Measurements from ENCODE around the gene DGKI.
"Not testable (repeated sequence)": the region's sequence is repeated elsewhere in the genome, so short reads cannot be mapped to it uniquely, and the experiment has no call there.

Gene DGKI

DNA sequence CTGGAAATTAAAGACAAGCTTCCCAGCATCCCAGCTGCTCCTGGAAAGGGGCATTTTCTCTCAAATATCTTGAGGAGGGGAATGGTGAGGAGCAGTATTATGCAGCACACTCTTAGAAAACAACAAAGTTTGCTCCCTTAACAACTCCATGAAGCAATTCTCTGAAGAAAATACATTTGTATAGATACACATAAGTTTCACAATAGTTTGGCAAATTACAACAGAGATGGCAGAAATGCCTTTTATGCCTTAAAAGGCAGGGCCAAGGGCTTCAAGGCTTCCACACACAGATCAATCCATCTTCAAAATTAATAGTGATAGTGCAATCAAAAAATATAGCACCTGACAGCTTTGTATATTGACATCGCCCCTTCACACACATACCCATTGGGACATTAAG lies 12.2 kb downstream of the DGKI start:
- Histone ChIP-seq H3K9me3 (ENCODE audit: insufficient read depth, low read length) (peaks cover 7% of the 10 kb centered on the region), H4K20me1 (ENCODE audit: low read depth, low read length) (no peaks in the 10 kb centered on the region), H3K36me3 (ENCODE audit: low read length) (no peaks in the 10 kb centered on the region), H3K4me3 (ENCODE audit: insufficient read depth, low read length, poor library complexity, severe bottlenecking) (no peak overlapping the region), H3K79me2 (ENCODE audit: insufficient read depth, low read length) (no peaks in the 10 kb centered on the region), H3K9me2 (replicated peaks; ENCODE audit: insufficient read depth, low read length) (no peaks in the 10 kb centered on the region), H2AFZ (ENCODE audit: low read depth, low read length, severe bottlenecking) (no peak overlapping the region), H3K27me3 (ENCODE audit: low read length) (no peaks in the 10 kb centered on the region), H3K27ac (ENCODE audit: low read depth, low read length) (no peak overlapping the region), H3K4me2 (ENCODE audit: low read depth, low read length, poor library complexity, severe bottlenecking) (no peak overlapping the region), H3K9ac (ENCODE audit: low read length) (no peak overlapping the region), H3F3A (ENCODE audit: insufficient read depth) (no peaks in the 10 kb centered on the region)
- TF ChIP-seq CTCF (IDR thresholded peaks at IDR 0.05; ENCODE audit: insufficient read depth, low read length, poor library complexity, severe bottlenecking) (no peak), EZH2phosphoT487 (conservative IDR thresholded peaks at IDR 0.05; ENCODE audit: low read length) (no peak)

DNA sequence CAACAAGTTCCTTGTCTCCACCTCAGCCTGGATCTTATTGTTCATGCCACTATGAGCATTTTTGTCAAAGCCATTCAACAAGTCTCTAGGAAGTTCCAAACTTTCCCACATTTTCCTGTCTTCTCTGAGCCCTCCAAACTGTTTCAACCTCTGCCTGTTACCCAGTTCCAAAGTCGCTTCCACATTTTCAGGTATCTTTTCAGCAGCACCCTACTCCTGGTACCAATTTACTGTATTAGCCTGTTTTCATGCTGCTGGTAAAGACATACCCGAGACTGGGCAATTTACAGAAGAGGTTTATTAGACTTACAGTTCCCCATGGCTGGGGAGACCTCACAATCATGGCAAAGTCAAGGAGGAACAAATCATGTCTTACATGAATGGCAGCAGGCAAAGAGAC lies 13.8 kb downstream of the DGKI start:
- H3K27ac ChIP-seq (ENCODE audit: low read depth, low read length); H3F3A ChIP-seq (ENCODE audit: insufficient read depth): not testable (repeated sequence)

GRCh38 chr7:137832382-137832781 lies 14.4 kb downstream of the DGKI start:
- no peak overlapping the region for H2AFZ ChIP-seq (ENCODE audit: low read depth, low read length, severe bottlenecking)
- no peaks in the 10 kb centered on the region for H3K9me2 ChIP-seq (replicated peaks; ENCODE audit: insufficient read depth, low read length)
- TF ChIP-seq CTCF (IDR thresholded peaks at IDR 0.05; ENCODE audit: insufficient read depth, low read length, poor library complexity, severe bottlenecking): no peak
- TF ChIP-seq EZH2phosphoT487 (conservative IDR thresholded peaks at IDR 0.05; ENCODE audit: low read length): no peak
- H3F3A ChIP-seq (ENCODE audit: insufficient read depth): no peaks in the 10 kb centered on the region
- no peaks in the 10 kb centered on the region for H4K20me1 ChIP-seq (ENCODE audit: low read depth, low read length)
- no peak overlapping the region for H3K9ac ChIP-seq (ENCODE audit: low read length)
- no peak overlapping the region for H3K4me3 ChIP-seq (ENCODE audit: insufficient read depth, low read length, poor library complexity, severe bottlenecking)
- peaks cover 7% of the 10 kb centered on the region for H3K9me3 ChIP-seq (ENCODE audit: insufficient read depth, low read length)
- no peaks in the 10 kb centered on the region for H3K36me3 ChIP-seq (ENCODE audit: low read length)
- no peak overlapping the region for H3K4me2 ChIP-seq (ENCODE audit: low read depth, low read length, poor library complexity, severe bottlenecking)
- H3K27me3 ChIP-seq (ENCODE audit: low read length): no peaks in the 10 kb centered on the region
- H3K79me2 ChIP-seq (ENCODE audit: insufficient read depth, low read length): no peaks in the 10 kb centered on the region
- no peak overlapping the region for H3K27ac ChIP-seq (ENCODE audit: low read depth, low read length)

More for the DNA sequence above, 13.8 kb downstream of the DGKI start:
- not testable (repeated sequence) for H3K36me3 ChIP-seq (ENCODE audit: low read length); H3K9ac ChIP-seq (ENCODE audit: low read length); H3K9me3 ChIP-seq (ENCODE audit: insufficient read depth, low read length); H3K4me3 ChIP-seq (ENCODE audit: insufficient read depth, low read length, poor library complexity, severe bottlenecking); H3K27me3 ChIP-seq (ENCODE audit: low read length); H3K79me2 ChIP-seq (ENCODE audit: insufficient read depth, low read length); H3K9me2 ChIP-seq (replicated peaks; ENCODE audit: insufficient read depth, low read length); H4K20me1 ChIP-seq (ENCODE audit: low read depth, low read length); H3K4me2 ChIP-seq (ENCODE audit: low read depth, low read length, poor library complexity, severe bottlenecking); H2AFZ ChIP-seq (ENCODE audit: low read depth, low read length, severe bottlenecking)

DNA sequence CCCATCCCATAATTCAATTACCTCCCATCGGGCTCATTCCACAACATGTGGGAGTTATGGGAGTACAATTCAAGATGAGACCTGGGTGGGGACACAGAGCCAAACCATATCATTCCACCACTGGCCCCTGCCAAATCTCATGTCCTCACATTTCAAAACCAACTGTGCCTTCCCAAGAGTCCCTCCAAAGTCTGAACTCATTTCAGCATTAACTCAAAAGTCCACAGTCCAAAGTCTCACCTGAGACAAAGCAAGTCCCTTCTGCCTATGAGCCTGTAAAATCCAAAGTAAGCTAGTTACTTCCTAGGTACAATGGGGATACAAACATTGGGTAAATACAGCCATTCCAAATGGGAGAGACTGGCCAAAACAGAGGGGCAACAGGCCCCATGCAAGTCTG lies 15.2 kb downstream of the DGKI start:
- not testable (repeated sequence) for H3K9me2 ChIP-seq (replicated peaks; ENCODE audit: insufficient read depth, low read length); H2AFZ ChIP-seq (ENCODE audit: low read depth, low read length, severe bottlenecking); H3F3A ChIP-seq (ENCODE audit: insufficient read depth); H3K79me2 ChIP-seq (ENCODE audit: insufficient read depth, low read length); H3K9ac ChIP-seq (ENCODE audit: low read length); H3K27ac ChIP-seq (ENCODE audit: low read depth, low read length); H3K27me3 ChIP-seq (ENCODE audit: low read length); H4K20me1 ChIP-seq (ENCODE audit: low read depth, low read length); H3K4me3 ChIP-seq (ENCODE audit: insufficient read depth, low read length, poor library complexity, severe bottlenecking); H3K36me3 ChIP-seq (ENCODE audit: low read length); H3K4me2 ChIP-seq (ENCODE audit: low read depth, low read length, poor library complexity, severe bottlenecking); H3K9me3 ChIP-seq (ENCODE audit: insufficient read depth, low read length)
